Stimulated activated CD4-positive, alpha-beta T cell treated with anti-CD3 and anti-CD28 coated beads, Interleukin-2, amount 100 ng/mL, for 48 hours (primary cell): Measurements from ENCODE around the gene FAM25G.
"Not testable (repeated sequence)": the region's sequence is repeated elsewhere in the genome, so short reads cannot be mapped to it uniquely, and the experiment has no call there.

ENCODE experiments used
- DNase-seq, 2 donors: peaks; one replicate each; pipeline ENCODE4 v3.0.0-alpha.2; 2020

FAM25G gene

GRCh38 chr10:47462577-47463358 lies 28.7 kb downstream of the FAM25G start:
- DNase-seq = not testable (repeated sequence)

GRCh38 chr10:47461261-47461687 lies 30.2 kb downstream of the FAM25G start:
- not testable (repeated sequence) for DNase-seq

- DNase-seq = no peak
Observed at GRCh38 chr10:47458466-47459154, 32.9 kb downstream of the FAM25G start.

- no peak for DNase-seq
Observed at GRCh38 chr10:47457826-47458225, 33.7 kb downstream of the FAM25G start.

GRCh38 chr10:47457528-47457820 lies 34.0 kb downstream of the FAM25G start:
- no peak for DNase-seq

- no peak for DNase-seq
Observed at GRCh38 chr10:47456794-47457527, 34.5 kb downstream of the FAM25G start.

- DNase-seq = no peak
Observed at GRCh38 chr10:47456079-47456785, 35.3 kb downstream of the FAM25G start.

- not testable (repeated sequence) for DNase-seq
Observed at GRCh38 chr10:47455350-47456078, 36.0 kb downstream of the FAM25G start.

- no peak for DNase-seq
Observed at GRCh38 chr10:47454780-47455058, 36.8 kb downstream of the FAM25G start.

- DNase-seq = no peak
Observed at GRCh38 chr10:47454008-47454779, 37.3 kb downstream of the FAM25G start.

GRCh38 chr10:47453141-47454007 lies 38.1 kb downstream of the FAM25G start:
- no peak for DNase-seq

- no peak for DNase-seq
Observed at GRCh38 chr10:47452495-47453140, 38.9 kb downstream of the FAM25G start.

GRCh38 chr10:47451998-47452494 lies 39.5 kb downstream of the FAM25G start:
- DNase-seq = no peak

- no peak for DNase-seq
Observed at GRCh38 chr10:47451273-47451997, 40.1 kb downstream of the FAM25G start.

- no peak for DNase-seq
Observed at GRCh38 chr10:47450442-47450841, 41.1 kb downstream of the FAM25G start.

GRCh38 chr10:47449979-47450378 lies 41.5 kb downstream of the FAM25G start:
- DNase-seq = no peak

GRCh38 chr10:47449102-47449978 lies 42.2 kb downstream of the FAM25G start:
- DNase-seq = no peak

GRCh38 chr10:47447705-47448104 lies 43.8 kb downstream of the FAM25G start:
- DNase-seq = no peak
